SH-SY5Y (cell line): ENCODE measurements around the gene RAB6A.

Experiments used
- GATA2 ChIP-seq: IDR thresholded peaks from 2 replicates; pipeline ENCODE4 v1.6.1; 2011; ENCODE audit warnings: mild to moderate bottlenecking, low read depth, low read length
- GATA3 ChIP-seq: IDR thresholded peaks from 2 replicates; pipeline ENCODE4 v1.6.1; 2011; ENCODE audit warnings: low read depth, mild to moderate bottlenecking, low read length, moderate library complexity

- no peak for TF ChIP-seq GATA3
- no peak for TF ChIP-seq GATA2
These were observed 31.2 kb downstream of the RAB6A start for GRCh38 chr11:73729594-73730206.
